Duodenal mucosa (tissue), 2 donors: Measurements from ENCODE around the gene KRT80.

Experiments
- H3K27ac ChIP-seq: one replicate; pipeline ENCODE4 v1.7.0; 2013; ENCODE audit warnings: low read depth, low read length
- H3K27me3 ChIP-seq, 2 donors: one replicate each; pipeline ENCODE4 v1.7.0; 2013; ENCODE audit warnings: low read length in 2 of 2, control low read depth in 1 of 2; ENCODE audit not compliant: insufficient read depth in 2 of 2, control insufficient read depth in 1 of 2
- H3K36me3 ChIP-seq, 2 donors: one replicate each; pipeline ENCODE4 v1.7.0; 2013; ENCODE audit warnings: low read length in 2 of 2, control low read depth in 1 of 2; ENCODE audit not compliant: insufficient read depth in 2 of 2, control insufficient read depth in 1 of 2
- H3K4me1 ChIP-seq, 2 donors: one replicate each; pipeline ENCODE4 v1.7.0; 2013; ENCODE audit warnings: low read length in 2 of 2, control low read depth in 1 of 2; ENCODE audit not compliant: insufficient read depth in 2 of 2, control insufficient read depth in 1 of 2
- H3K4me3 ChIP-seq, 2 donors: one replicate each; pipeline ENCODE4 v1.7.0; 2013; ENCODE audit warnings: low read length in 2 of 2, low read depth in 1 of 2
- H3K9ac ChIP-seq, 2 donors: one replicate each; pipeline ENCODE4 v1.7.0; 2013; ENCODE audit warnings: low read length in 2 of 2, low read depth in 1 of 2
- H3K9me3 ChIP-seq, 2 donors: one replicate each; pipeline ENCODE4 v1.7.0; 2013; ENCODE audit warnings: low read length in 2 of 2, control low read depth in 1 of 2; ENCODE audit not compliant: control insufficient read depth in 1 of 2

KRT80 gene

GRCh38 chr12:52179396-52179973 is 12.3 kb downstream of the KRT80 start:
- Histone ChIP-seq H3K4me1 (no peaks in the 10 kb centered on the region), H3K27me3 (no peaks in the 10 kb centered on the region), H3K9ac (no peak overlapping the region), H3K36me3 (no peaks in the 10 kb centered on the region), H3K4me3 (no peak overlapping the region), H3K9me3 (no peaks in the 10 kb centered on the region), H3K27ac (no peak overlapping the region)

- Histone ChIP-seq H3K27me3 (no peaks in the 10 kb centered on the region), H3K9ac (no peak overlapping the region), H3K4me3 (no peak overlapping the region), H3K36me3 (no peaks in the 10 kb centered on the region), H3K4me1 (no peaks in the 10 kb centered on the region), H3K27ac (no peak overlapping the region), H3K9me3 (no peaks in the 10 kb centered on the region)
Measured at GRCh38 chr12:52178984-52179383, 12.8 kb downstream of the KRT80 start.

DNA sequence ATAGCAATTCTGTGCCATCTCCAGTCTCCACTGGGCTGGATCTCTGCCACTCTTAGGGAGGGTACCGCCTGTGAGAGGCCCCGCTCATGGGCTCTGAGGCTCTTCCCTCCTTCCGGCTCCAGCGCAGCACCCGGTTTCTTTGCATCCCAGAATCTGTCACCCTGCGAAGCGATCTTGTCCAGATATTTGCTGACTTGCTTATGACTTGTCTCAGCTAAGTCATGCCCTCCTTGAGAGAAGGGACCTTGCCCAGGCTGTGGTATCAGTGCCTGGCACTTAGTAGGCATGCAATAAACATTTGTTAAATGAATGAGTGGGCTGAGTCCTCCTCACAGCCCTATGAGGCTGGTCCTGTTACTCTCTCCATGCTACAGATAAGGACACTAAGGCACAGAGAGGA is 13.4 kb downstream of the KRT80 start:
- Histone ChIP-seq H3K27ac (no peak overlapping the region), H3K9ac (no peak overlapping the region), H3K36me3 (no peaks in the 10 kb centered on the region)

GRCh38 chr12:52175371-52176350 is 16.2 kb downstream of the KRT80 start:
- no peaks in the 10 kb centered on the region for H3K36me3 ChIP-seq
- H3K27me3 ChIP-seq: no peaks in the 10 kb centered on the region
- H3K27ac ChIP-seq: no peak overlapping the region
- no peaks in the 10 kb centered on the region for H3K9me3 ChIP-seq
- no peaks in the 10 kb centered on the region for H3K4me1 ChIP-seq
- H3K9ac ChIP-seq: no peak overlapping the region
- H3K4me3 ChIP-seq: no peak overlapping the region

More for the DNA sequence above, 13.4 kb downstream of the KRT80 start:
- Histone ChIP-seq H3K9me3 (no peaks in the 10 kb centered on the region), H3K27me3 (no peaks in the 10 kb centered on the region), H3K4me1 (no peaks in the 10 kb centered on the region), H3K4me3 (no peak overlapping the region)

GRCh38 chr12:52173526-52173925 is 18.3 kb downstream of the KRT80 start:
- Histone ChIP-seq H3K9ac (no peak overlapping the region), H3K36me3 (no peaks in the 10 kb centered on the region), H3K27me3 (no peaks in the 10 kb centered on the region), H3K9me3 (no peaks in the 10 kb centered on the region), H3K4me1 (no peaks in the 10 kb centered on the region), H3K4me3 (no peak overlapping the region), H3K27ac (no peak overlapping the region)

DNA sequence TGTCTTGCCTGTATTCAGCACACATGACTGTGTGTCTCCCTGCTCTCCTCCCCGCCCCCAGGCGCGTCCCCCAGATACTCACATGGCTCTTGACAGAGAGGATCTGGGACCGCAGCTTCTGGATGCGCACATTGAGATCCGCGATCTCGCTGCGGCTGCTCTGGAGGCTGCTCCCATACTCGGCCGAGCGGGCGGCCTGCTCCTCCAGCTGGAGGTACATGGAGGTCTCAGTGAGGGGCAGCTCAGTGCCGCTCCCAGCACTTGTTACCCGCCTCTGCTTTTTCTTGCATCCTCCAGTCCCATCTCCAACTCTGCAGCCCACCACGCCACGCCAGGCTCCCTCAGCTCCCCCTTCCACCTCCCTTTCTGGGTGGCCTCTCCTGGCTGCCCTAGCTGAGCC is 18.9 kb downstream of the KRT80 start:
- Histone ChIP-seq H3K9me3 (no peaks in the 10 kb centered on the region), H3K9ac (no peak overlapping the region), H3K27me3 (no peaks in the 10 kb centered on the region), H3K36me3 (no peaks in the 10 kb centered on the region), H3K4me1 (peaks cover 2 to 3% of the 10 kb centered on the region in 2 donors), H3K4me3 (no peak overlapping the region), H3K27ac (no peak overlapping the region)

DNA sequence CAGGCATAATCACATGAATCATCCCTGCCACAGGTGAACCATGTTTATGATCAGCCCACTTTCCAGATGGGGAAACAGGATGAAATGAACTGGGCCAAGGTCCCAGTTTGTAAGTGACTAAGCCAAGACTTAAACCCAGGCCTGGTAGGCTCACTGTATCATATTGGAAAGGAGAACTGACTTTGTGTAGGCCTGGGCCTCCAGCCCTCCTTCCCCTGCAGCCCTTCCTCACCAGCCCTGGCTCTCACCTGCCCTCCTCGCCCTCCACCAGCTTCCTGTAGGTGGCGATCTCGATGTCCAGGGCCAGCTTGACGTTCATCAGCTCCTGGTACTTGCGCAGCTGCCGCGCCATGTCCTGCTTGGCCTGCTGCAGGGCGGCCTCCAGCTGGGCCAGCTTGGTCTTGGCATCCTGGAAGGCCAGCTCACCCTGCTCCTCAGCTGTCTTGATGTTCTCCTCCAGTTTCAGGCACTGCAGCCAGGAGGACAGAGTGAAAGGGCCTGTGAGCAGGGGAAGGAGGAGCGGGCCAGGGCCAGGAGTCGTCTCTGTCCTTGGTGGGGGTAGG is 19.8 kb downstream of the KRT80 start:
- H3K9ac ChIP-seq: no peak overlapping the region
- H3K27ac ChIP-seq: no peak overlapping the region
- peaks cover 7 to 11% of the 10 kb centered on the region in 2 donors for H3K4me1 ChIP-seq
- H3K36me3 ChIP-seq: no peaks in the 10 kb centered on the region
- H3K27me3 ChIP-seq: no peaks in the 10 kb centered on the region
- no peaks in the 10 kb centered on the region for H3K9me3 ChIP-seq
- H3K4me3 ChIP-seq: no peak overlapping the region

DNA sequence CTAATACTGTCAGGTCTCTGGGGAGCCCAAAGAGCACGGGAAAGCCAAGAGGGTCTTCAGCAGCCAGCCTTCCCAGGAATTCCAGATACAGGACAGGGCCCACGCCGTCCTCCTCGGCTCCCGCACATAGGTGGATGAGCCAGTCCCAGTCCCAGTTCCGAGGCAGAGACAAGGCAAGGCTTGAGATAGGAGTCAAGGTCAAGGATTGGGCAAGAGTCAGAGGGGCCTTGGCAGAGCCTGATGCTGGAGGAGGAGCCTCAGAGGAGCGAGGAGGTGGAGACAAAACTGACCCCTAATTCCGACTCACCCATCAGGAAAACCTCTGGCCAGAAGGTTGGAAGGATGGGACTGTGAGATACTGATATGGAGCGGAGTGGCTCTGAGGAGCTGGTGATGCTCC is 21.0 kb downstream of the KRT80 start:
- H3K9me3 ChIP-seq: no peaks in the 10 kb centered on the region
- peaks cover 7 to 11% of the 10 kb centered on the region in 2 donors for H3K4me1 ChIP-seq
- no peak overlapping the region for H3K27ac ChIP-seq
- no peaks in the 10 kb centered on the region for H3K36me3 ChIP-seq
- no peak overlapping the region for H3K9ac ChIP-seq
- no peaks in the 10 kb centered on the region for H3K27me3 ChIP-seq
- H3K4me3 ChIP-seq: no peak overlapping the region

DNA sequence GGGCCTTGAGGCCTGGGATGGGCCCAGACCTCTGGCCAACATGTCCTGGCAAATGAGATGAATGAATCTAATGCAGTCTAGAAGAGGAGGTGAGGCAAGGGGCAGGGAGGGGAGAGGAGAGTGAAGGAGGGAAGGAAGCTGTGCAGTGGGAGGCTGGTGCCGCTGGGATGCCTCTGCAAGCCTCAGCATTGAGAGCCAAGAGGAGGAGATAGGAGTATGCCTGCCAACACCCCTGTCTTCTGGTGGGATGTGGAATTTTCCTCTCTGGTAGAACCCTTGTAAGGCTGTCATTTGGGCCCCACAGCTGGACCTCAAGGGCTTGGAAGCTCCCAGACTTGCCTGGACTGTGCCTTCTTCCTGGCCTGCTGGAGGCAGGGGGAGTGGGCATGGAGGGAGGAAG is 21.9 kb downstream of the KRT80 start:
- Histone ChIP-seq H3K4me1 (peaks cover 7 to 11% of the 10 kb centered on the region in 2 donors), H3K9me3 (no peaks in the 10 kb centered on the region), H3K4me3 (no peak overlapping the region), H3K27me3 (no peaks in the 10 kb centered on the region), H3K27ac (no peak overlapping the region), H3K9ac (no peak overlapping the region), H3K36me3 (no peaks in the 10 kb centered on the region)

DNA sequence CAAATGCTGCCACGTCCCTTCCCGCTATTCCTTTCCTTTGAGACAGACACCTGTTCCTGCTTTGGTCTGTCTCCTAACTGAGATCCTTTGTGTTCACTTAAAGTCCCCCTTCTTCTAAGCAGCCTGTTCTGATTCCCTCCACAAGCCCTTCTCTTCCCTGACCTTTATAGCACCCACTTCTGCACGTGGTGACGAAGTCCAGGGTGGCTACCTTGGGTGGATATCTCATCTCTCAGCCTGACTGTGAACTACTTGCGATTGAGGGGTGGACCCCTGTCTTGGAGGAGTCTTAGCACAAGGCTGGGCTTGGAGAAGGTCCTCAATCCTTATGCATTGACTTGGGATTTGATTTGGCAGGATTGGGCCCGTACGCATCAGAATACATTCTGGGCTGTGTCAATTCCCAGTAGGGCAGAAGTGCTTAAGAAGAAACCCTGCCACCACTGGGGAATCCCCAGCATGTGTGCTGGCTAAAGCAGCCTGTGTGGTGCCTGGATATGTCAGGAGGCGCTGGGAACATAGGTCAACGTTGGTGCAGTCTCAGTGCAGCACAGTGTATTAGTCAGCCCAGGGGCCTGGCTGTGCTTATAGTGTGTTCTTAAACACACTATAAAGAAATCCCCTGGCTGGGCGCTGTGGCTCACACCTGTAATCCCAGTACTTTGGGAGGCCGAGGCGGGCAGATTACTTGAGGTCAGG is 23.6 kb downstream of the KRT80 start:
- peak overlapping the region; percentile 43 for H3K27ac ChIP-seq
- no peaks in the 10 kb centered on the region for H3K36me3 ChIP-seq
- peaks cover 10 to 14% of the 10 kb centered on the region in 2 donors for H3K4me1 ChIP-seq
- peak overlapping the region in 1 of 2 donors; percentile 15 for H3K4me3 ChIP-seq
- H3K9me3 ChIP-seq: no peaks in the 10 kb centered on the region
- no peaks in the 10 kb centered on the region for H3K27me3 ChIP-seq
- H3K9ac ChIP-seq: peak overlapping the region in 1 of 2 donors; percentile 35
